Adrenal gland (tissue), 5 donors: ENCODE data around the gene RNH1.

Experiments used
- CTCF ChIP-seq, 6 experiments: fragments of 450-650 bp in 4 of 6; fragments of 200-600 bp in 2 of 6; sonication (generic) in 1 of 6; IDR thresholded peaks; 1 replicate in 5 of 6; 2 replicates in 1 of 6; pipeline versions ENCODE4 v1.5.1 to v1.8.0; 2016 to 2021; ENCODE audit warnings: antibody characterized with exemption in 6 of 6, mild to moderate bottlenecking in 2 of 6, moderate library complexity in 1 of 6
- POLR2A ChIP-seq, 2 donors: fragments of 450-650 bp; IDR thresholded peaks; one replicate each; pipeline ENCODE4 v1.6.1; 2017; ENCODE audit warnings: antibody characterized with exemption in 2 of 2, mild to moderate bottlenecking in 2 of 2, moderate library complexity in 1 of 2
- donor health status: DM: no; HTN: no; CAD: no.

GRCh38 chr11:457111-457760 is 49.8 kb downstream of the RNH1 start:
- no peak for TF ChIP-seq CTCF (IDR thresholded peaks at IDR 0.05)
- TF ChIP-seq POLR2A (IDR thresholded peaks at IDR 0.05), result no peak
